A673 (cell line): ENCODE measurements around the gene BASP1.

ENCODE experiments used
- EZH2 ChIP-seq: fragments of 200-600 bp; sonication (generic); IDR thresholded peaks from 2 replicates; pipeline ENCODE4 v1.6.1; 2017; ENCODE audit warnings: borderline replicate concordance, low read depth, mild to moderate bottlenecking, mixed read lengths, antibody characterized with exemption, low read length; ENCODE audit not compliant: poor library complexity, severe bottlenecking
- TF ChIP-seq, protein P1 (sequence below): fragments of 300-800, 200-600 bp; sonication (generic); conservative IDR thresholded peaks from 2 replicates; pipeline ENCODE4 v1.5.1; 2017; ENCODE audit warnings: low read depth, mild to moderate bottlenecking, antibody characterized with exemption, low read length, moderate library complexity, mixed read lengths

- TF ChIP-seq, protein P1, sequence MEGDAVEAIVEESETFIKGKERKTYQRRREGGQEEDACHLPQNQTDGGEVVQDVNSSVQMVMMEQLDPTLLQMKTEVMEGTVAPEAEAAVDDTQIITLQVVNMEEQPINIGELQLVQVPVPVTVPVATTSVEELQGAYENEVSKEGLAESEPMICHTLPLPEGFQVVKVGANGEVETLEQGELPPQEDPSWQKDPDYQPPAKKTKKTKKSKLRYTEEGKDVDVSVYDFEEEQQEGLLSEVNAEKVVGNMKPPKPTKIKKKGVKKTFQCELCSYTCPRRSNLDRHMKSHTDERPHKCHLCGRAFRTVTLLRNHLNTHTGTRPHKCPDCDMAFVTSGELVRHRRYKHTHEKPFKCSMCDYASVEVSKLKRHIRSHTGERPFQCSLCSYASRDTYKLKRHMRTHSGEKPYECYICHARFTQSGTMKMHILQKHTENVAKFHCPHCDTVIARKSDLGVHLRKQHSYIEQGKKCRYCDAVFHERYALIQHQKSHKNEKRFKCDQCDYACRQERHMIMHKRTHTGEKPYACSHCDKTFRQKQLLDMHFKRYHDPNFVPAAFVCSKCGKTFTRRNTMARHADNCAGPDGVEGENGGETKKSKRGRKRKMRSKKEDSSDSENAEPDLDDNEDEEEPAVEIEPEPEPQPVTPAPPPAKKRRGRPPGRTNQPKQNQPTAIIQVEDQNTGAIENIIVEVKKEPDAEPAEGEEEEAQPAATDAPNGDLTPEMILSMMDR = no peak
- TF ChIP-seq EZH2 = no peak
These were observed 60.5 kb downstream of the BASP1 start for GRCh38 chr5:17277907-17278306.
